HEK293 (cell line): ENCODE results near the gene TM2D1.
"Not testable (repeated sequence)": the region's sequence is repeated elsewhere in the genome, so short reads cannot be mapped to it uniquely, and the experiment has no call there.

Experiments used
- CTCF ChIA-PET: fragments of 350-600 bp; formaldehyde crosslinking; extraction: SDS; loops from one replicate; lab custom pipeline; 2021; ENCODE audit warnings: antibody characterized with exemption; lab: Yijun Ruan, JAX
- POLR2A ChIA-PET: fragments of 300-600 bp; formaldehyde crosslinking; extraction: SDS; loops from one replicate; lab custom pipeline; 2020; ENCODE audit warnings: antibody characterized with exemption, inconsistent platforms; lab: Yijun Ruan, JAX
- H3K27ac ChIP-seq: fragments of 200-500 bp; sonication (Bioruptor generic); 2 replicates; pipeline ENCODE4 v1.5.1; 2014; ENCODE audit warnings: low read depth, low read length, control low read depth, inconsistent platforms; ENCODE audit errors: extremely low read depth
- H3K36me3 ChIP-seq, 2 experiments: fragments of 200-500 bp in 1 of 2; sonication (Bioruptor generic) in 1 of 2; 1 replicate in 1 of 2; 2 replicates in 1 of 2; pipeline ENCODE4 v1.5.1; 2014 to 2017; ENCODE audit warnings: inconsistent platforms in 2 of 2, low read length in 2 of 2; ENCODE audit not compliant: control insufficient read depth in 2 of 2, insufficient read depth in 1 of 2
- H3K4me1 ChIP-seq: fragments of 200-500 bp; sonication (Bioruptor generic); 2 replicates; pipeline ENCODE4 v1.5.1; 2014; ENCODE audit warnings: mild to moderate bottlenecking, low read length, inconsistent platforms; ENCODE audit not compliant: control insufficient read depth, insufficient read depth
- H3K4me3 ChIP-seq: 2 replicates; pipeline ENCODE4 v1.5.1; 2011; ENCODE audit warnings: low read depth, mild to moderate bottlenecking, control low read depth, low read length, moderate library complexity
- H3K9me3 ChIP-seq: fragments of 200-500 bp; sonication (Bioruptor generic); 2 replicates; pipeline ENCODE4 v1.5.1; 2014; ENCODE audit warnings: low read depth, low read length, inconsistent platforms; ENCODE audit not compliant: control insufficient read depth, insufficient read depth
- PRDM1 ChIP-seq: fragments of 450-650 bp; formaldehyde crosslinking; IDR thresholded peaks from 2 replicates; pipeline ENCODE4; 2016; ENCODE audit warnings: missing biosample characterization, missing genetic modification characterization
- ZNF146 ChIP-seq: fragments of 450-650 bp; formaldehyde crosslinking; IDR thresholded peaks from 2 replicates; pipeline ENCODE4 v1.5.1; 2016; ENCODE audit warnings: missing biosample characterization, missing genetic modification characterization
- ZNF398 ChIP-seq: fragments of 450-650 bp; formaldehyde crosslinking; IDR thresholded peaks from 2 replicates; pipeline ENCODE4 v1.5.1; 2017; ENCODE audit warnings: missing biosample characterization, missing genetic modification characterization
- ZNF530 ChIP-seq: fragments of 450-650 bp; formaldehyde crosslinking; IDR thresholded peaks from 2 replicates; pipeline ENCODE4 v1.5.1; 2016; ENCODE audit warnings: low read depth, missing biosample characterization, missing genetic modification characterization
- ZNF660 ChIP-seq: fragments of 450-650 bp; IDR thresholded peaks from 2 replicates; pipeline ENCODE4 v1.5.1; 2018; ENCODE audit warnings: missing biosample characterization, mild to moderate bottlenecking, missing genetic modification characterization
- ZNF664 ChIP-seq: fragments of 450-650 bp; formaldehyde crosslinking; IDR thresholded peaks from 2 replicates; pipeline ENCODE4 v1.5.1; 2016; ENCODE audit warnings: missing biosample characterization, missing genetic modification characterization
- ZNF768 ChIP-seq: fragments of 450-650 bp; formaldehyde crosslinking; IDR thresholded peaks from 2 replicates; pipeline ENCODE4 v1.5.1; 2018; ENCODE audit warnings: missing biosample characterization, mild to moderate bottlenecking, missing genetic modification characterization
- TF ChIP-seq, protein P1 (sequence below): fragments of 450-650 bp; formaldehyde crosslinking; conservative IDR thresholded peaks from 2 replicates; pipeline ENCODE4 v1.5.1; 2016; ENCODE audit warnings: low read depth, missing biosample characterization, missing genetic modification characterization

The TM2D1 gene

GRCh38 chr1:61730679-61731078 lies 5.7 kb upstream of the TM2D1 start:
- POLR2A ChIA-PET, CTCF ChIA-PET: not testable (repeated sequence)
- peak; percentile 98 for TF ChIP-seq ZNF146 (tag by site-specific recombination)

DNA sequence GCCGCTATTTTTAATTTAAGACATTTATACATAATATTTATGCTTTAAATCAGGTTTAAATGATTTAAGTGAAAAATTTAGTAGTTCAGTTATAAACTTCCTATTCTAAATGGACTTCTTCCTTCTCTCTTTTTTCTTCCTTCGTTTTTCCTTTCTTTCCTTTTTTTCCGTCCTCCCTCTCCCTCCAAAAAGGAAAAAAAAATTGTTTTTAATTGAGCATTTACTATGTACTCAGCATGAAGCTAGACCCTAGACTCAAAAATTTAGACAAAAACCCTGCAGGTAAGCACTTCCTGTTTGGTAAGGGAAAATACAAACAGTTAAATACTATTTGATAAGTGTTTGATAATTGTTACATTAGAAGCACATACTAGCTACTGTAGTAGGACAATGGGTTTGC lies 2.6 kb upstream of the TM2D1 start:
- ChIA-PET POLR2A (interaction anchor here (0.6 kb wide), 1 partner anchor 16 kb away, joined by 5 read pairs; no protein-coding TSS in a partner anchor), CTCF (interaction anchor here (1.0 kb wide), 1 partner anchor 10 kb away, joined by 3 read pairs; no protein-coding TSS in a partner anchor)
- no peaks in the 10 kb centered on the region for H3K9me3 ChIP-seq
- H3K36me3 ChIP-seq, result peaks cover 0 to 2% of the 10 kb centered on the region in 2 experiments; a peak in 2 of 3 replicates
- no peak overlapping the region for H3K27ac ChIP-seq
- no peak overlapping the region for H3K4me3 ChIP-seq
- H3K4me1 ChIP-seq, result no peaks in the 10 kb centered on the region; the same call in 1 of the 2 replicates
- peak; percentile 93 for TF ChIP-seq ZNF664 (tag by site-specific recombination)
- TF ChIP-seq, protein P1, sequence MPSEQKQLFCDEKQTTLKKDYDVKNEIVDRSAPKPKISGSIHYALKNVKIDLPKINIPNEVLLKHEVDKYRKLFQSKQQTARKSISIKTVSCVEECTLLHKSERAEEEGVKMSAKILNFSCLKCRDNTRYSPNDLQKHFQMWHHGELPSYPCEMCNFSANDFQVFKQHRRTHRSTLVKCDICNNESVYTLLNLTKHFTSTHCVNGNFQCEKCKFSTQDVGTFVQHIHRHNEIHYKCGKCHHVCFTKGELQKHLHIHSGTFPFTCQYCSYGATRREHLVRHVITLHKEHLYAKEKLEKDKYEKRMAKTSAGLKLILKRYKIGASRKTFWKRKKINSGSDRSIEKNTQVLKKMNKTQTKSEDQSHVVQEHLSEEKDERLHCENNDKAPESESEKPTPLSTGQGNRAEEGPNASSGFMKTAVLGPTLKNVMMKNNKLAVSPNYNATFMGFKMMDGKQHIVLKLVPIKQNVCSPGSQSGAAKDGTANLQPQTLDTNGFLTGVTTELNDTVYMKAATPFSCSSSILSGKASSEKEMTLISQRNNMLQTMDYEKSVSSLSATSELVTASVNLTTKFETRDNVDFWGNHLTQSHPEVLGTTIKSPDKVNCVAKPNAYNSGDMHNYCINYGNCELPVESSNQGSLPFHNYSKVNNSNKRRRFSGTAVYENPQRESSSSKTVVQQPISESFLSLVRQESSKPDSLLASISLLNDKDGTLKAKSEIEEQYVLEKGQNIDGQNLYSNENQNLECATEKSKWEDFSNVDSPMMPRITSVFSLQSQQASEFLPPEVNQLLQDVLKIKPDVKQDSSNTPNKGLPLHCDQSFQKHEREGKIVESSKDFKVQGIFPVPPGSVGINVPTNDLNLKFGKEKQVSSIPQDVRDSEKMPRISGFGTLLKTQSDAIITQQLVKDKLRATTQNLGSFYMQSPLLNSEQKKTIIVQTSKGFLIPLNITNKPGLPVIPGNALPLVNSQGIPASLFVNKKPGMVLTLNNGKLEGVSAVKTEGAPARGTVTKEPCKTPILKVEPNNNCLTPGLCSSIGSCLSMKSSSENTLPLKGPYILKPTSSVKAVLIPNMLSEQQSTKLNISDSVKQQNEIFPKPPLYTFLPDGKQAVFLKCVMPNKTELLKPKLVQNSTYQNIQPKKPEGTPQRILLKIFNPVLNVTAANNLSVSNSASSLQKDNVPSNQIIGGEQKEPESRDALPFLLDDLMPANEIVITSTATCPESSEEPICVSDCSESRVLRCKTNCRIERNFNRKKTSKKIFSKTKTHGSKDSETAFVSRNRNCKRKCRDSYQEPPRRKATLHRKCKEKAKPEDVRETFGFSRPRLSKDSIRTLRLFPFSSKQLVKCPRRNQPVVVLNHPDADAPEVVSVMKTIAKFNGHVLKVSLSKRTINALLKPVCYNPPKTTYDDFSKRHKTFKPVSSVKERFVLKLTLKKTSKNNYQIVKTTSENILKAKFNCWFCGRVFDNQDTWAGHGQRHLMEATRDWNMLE (tag by site-specific recombination), result no peak

More at GRCh38 chr1:61730679-61731078, 5.7 kb upstream of the TM2D1 start:
- not testable (repeated sequence) for H3K4me1 ChIP-seq, H3K36me3 ChIP-seq, H3K27ac ChIP-seq, H3K9me3 ChIP-seq, H3K4me3 ChIP-seq

DNA sequence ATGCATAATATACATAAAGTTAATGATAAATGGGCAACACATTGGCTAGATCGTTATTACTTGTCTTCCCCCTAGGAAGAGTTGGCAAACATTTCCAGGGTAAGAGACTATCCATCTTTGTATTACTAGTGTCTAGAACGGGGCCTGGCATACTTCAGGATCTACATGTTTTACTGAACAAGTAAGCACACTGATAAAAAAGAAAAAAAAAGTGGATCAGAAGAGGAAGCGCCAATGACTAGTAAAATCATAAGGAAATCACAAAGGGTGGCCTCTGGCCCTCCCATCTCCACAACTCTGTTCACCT lies 482 bp downstream of the TM2D1 start:
- no peak for TF ChIP-seq ZNF768
- TF ChIP-seq PRDM1 (tag by site-specific recombination), result no peak
- TF ChIP-seq ZNF660 (tag by site-specific recombination), result no peak
- no peak for TF ChIP-seq ZNF530 (tag by site-specific recombination)
- TF ChIP-seq ZNF398 (tag by site-specific recombination), result no peak
- H3K4me1 ChIP-seq, result no peaks in the 10 kb centered on the region
- H3K4me3 ChIP-seq, result peak overlapping the region; percentile 66
- H3K27ac ChIP-seq, result peak overlapping the region; percentile 81
- CTCF ChIA-PET, result no interaction called here
- POLR2A ChIA-PET, result no interaction called here
- no peaks in the 10 kb centered on the region for H3K9me3 ChIP-seq
- H3K36me3 ChIP-seq, result peaks cover 6 to 7% of the 10 kb centered on the region in 2 experiments; a peak in 2 of 3 replicates

- H3K36me3 ChIP-seq, result peaks cover 7 to 17% of the 10 kb centered on the region in 2 experiments; a peak in 2 of 3 replicates
- H3K4me1 ChIP-seq, H3K9me3 ChIP-seq, POLR2A ChIA-PET, CTCF ChIA-PET, H3K4me3 ChIP-seq, H3K27ac ChIP-seq: not testable (repeated sequence)
Measured at GRCh38 chr1:61718996-61719663, 5.8 kb downstream of the TM2D1 start.
